HG02943 (cell line): Measurements from ENCODE around the gene NMNAT1.
"Not testable (repeated sequence)": the region's sequence is repeated elsewhere in the genome, so short reads cannot be mapped to it uniquely, and the experiment has no call there.

Experiments
- ATAC-seq: cut with Tn5 transposase; IDR thresholded peaks from one replicate; pipeline ENCODE4 v1.9.1; 2021; ENCODE audit warnings: mild to moderate bottlenecking, low read depth, moderate library complexity; ENCODE audit not compliant: unreplicated experiment

The NMNAT1 gene

DNA sequence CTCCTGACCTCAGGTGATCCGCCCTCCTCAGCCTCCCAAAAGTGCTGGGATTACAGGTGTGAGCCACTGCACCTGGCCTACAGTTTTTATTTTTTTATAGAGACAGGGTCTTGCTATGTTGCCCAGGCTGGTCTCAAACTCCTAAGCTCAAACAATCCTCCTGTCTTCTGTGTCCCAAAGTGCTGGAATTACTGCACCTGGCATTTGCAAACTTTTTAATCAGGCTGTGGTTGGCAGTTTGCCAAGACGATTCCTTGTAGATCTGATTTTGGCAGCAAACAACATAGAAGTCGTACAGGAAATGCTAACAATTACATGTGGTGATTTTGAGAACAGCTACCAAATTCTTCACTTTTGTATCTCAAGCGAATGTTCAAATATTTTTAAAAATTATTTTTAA lies 63.9 kb downstream of the NMNAT1 start:
- no peak for ATAC-seq

DNA sequence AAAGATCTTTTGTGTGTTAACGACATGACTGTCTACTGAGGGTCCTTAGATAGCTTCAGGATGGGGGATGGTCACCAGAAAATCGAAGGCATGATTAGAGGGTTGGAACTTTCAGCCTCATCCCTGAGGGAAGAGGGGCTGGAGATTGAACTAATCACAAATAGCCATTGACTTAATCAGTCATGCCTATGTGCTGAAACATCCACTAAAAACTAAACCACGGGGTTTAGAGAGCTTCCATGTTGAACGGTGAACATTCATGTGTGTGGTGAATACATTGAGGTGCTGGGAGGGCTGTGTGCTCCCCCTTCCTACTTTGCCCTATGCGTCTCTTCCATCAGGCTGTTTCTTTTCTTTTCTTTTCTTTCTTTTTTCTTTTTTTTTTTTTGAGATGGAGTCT lies 70.7 kb downstream of the NMNAT1 start:
- ATAC-seq = no peak

DNA sequence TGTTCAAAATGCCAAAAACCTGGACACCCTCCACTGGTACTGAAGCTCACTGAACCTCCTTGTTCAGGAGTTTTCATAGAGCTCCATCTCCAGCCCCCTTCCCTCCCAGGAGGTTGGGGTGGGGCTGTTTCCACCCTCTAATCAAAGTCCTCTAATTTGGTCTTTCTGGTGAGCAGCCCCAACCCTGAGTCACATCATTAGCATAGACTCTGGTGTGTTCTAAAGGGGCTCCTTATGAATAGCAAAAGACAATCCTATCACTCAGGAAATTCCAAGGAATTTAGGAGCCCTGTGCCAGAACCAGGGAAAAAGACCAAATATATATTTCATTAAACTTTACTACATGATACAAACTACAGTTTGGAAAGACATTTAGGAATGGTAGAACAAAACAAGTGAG lies 76.3 kb downstream of the NMNAT1 start:
- ATAC-seq = no peak

DNA sequence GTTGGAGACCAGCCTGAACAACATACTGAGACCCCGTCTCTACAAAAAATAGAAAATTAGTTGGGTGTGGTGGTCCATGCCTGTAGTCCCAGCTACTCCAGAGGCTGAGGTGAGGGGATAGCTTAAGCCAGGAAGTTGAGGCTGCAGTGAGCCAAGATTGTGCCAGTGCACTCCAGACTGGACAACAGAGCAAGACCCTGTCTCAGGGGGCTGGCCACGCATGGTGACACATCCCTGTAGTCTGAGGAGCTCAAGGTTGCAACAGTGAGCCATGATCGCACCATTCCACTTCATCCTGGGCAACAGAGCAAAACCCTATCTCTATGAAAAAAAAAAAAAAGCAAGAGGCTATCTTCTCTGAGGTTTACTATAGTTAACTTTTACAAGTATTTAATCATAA lies 76.8 kb downstream of the NMNAT1 start:
- ATAC-seq = no peak

DNA sequence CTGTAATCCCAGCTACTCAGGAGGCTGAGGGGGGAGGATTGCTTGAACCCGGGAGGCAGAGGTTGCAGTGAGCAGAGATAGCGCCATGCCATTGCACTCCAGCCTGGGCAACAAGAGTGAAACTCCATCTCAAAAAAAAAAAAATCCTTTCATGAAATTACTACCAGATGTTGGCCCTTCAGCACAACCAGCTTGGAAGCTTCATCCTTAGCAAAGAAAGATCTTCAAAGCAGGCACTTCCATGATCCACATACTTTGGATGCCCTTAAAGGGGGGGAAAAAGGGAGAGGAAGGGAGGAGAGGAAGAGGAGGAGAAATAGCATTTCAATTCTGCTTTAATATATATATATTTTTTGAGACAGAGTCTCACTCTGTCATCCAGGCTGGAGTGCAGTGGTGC lies 77.4 kb downstream of the NMNAT1 start:
- not testable (repeated sequence) for ATAC-seq

DNA sequence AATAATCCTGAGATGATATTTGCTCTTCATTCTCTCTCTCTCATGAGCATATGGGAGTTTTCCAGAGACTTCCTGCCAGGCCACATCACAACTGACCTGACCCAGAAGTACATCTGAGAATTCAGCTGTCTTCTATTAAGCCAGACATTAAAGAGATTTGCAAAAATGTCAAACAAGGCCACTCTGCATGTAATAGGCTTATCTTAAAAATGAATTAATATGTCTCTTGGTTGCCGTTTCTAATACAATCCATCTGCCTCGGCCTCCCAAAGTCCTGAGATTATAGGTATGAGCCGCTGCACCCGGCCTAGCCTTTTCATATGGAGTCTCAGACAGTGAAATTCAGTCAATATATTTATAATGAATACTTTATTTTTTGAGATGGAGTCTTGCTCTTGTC lies 78.7 kb downstream of the NMNAT1 start:
- ATAC-seq = not testable (repeated sequence)

DNA sequence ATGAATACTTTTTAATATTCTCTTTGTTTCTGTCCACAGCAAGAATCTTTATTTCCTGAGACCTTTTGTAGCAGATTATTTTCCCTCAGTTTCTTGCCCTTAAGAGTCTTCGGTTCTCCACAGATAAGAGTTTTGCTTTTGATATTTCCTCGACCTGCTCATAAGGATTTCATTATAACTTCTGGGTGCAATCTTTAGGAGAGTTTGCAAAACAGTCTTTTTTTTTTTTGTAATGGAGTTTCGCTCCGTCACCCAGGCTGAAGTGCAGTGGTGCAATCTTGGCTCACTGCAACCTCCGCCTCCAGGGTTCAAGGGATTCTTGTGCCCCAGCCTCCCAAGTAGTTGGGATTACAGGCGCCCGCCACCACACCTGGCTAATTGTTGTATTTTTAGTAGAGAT lies 79.4 kb downstream of the NMNAT1 start:
- ATAC-seq = no peak

DNA sequence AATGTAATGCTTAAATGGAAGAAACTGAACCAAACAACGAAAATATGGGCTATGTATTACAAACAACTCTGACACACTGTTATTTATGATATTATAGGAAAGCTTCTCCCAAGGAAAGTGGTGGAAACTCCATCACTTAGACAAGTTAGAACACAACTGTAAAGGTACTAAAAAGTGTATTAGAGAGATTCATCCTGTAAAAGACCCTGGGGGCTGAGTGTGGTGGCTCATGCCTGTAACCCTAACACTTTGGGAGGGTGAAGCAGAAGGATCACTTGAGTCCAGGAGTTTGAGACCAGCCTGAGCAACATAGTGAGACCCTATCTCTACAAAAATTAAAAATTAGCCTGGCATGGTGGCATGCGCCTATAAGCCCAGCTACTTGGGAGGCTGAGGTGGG lies 82.1 kb downstream of the NMNAT1 start:
- no peak for ATAC-seq

DNA sequence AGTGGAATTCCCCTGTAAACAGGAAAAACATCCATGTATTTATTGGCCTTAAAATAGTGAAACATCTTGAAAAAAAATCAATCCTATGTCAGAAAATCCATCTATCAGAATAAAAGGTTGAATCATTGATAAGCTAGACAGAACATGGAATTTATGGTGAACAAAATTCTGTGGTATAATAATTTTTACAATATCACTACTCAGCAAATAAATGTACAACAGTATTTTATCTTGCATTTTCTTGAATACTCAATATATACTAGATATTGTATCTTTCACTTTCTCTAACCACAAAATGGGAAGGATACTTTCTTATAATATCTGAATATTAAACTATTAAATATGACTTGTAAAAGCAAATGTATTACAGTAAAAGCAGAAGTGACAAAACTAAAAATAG lies 83.8 kb downstream of the NMNAT1 start:
- no peak for ATAC-seq

DNA sequence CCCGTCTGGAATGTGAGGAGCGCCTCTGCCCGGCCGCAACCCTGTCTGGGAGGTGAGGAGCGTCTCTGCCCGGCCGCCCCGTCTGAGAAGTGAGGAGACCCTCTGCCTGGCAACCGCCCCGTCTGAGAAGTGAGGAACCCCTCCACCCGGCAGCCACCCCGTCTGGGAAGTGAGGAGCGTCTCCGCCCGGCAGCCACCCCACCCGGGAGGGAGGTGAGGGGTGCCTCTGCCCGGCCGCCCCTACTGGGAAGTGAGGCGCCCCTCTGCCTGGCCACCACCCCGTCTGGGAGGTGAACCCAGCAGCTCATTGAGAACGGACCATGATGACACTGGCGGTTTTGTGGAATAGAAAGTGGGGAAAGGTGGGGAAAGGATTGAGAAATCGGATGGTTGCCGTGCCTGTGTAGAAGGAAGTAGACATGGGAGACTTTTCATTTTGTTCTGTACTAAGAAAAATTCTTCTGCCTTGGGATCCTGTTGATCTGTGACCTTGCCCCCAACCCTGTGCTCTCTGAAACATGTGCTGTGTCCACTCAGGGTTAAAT lies 85.8 kb downstream of the NMNAT1 start:
- ATAC-seq = not testable (repeated sequence)

DNA sequence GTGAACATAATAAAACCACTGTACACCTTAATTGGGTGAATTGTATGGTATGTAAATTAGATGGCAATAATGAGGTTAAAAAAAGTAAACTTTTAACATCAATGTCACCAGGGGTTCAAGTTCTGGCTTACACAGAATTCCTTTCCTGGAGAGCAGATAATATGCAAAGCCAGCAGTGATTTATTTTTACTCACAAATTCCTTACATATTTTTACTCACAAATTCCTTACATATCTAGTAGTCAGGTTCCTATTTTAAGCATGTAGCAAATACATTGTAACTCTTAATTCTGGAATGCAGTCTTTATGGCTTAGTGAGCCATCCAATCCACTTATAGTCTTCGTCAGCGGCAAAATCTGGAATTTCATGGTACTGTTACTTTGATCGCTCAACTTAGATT lies 88.2 kb downstream of the NMNAT1 start:
- no peak for ATAC-seq

DNA sequence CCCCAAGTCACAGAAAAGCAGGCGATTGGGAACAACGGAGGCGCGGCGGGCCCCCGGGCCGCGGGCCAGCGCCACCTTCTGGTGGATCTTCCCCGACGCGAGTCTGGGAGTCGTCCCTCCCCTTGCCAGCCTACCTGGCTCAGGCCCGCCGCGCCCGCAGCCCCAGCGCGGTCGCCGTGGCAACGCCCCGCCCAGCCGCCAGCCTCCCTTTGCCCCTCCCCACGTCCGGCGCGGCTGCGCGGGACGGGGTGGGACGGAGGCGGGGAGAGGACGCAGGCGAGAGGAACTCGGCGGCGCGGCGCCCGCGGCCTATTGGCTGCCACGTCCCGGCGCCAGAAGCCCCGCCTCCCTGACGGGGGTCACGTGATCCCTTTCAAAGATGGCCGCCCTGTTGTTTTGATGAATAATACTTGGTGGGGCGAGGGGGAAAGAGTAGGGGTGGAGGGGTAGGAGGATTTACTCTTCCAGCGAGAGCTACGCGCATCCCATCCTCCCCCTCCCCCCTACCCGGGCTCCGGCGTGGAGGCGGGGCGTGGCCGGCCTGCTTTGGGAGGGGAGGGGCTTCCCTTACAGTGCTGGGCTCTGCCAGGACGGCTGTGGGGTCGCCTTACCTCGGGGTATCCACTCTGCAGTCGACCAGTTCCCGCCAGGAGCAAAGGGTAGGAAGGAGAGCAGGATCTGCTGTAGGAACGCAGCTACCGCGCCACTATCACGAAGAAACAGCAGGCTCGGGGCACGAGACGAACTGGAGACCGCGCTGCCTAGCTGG lies 89.5 kb downstream of the NMNAT1 start, which contains the start of gene UBE4B:
Gene UBE4B, plus strand, starts transcription at position 369 of the 769 bp plus-strand sequence. CDS start 713 bp downstream, outside the sequence.
- peak; percentile 92 for ATAC-seq

DNA sequence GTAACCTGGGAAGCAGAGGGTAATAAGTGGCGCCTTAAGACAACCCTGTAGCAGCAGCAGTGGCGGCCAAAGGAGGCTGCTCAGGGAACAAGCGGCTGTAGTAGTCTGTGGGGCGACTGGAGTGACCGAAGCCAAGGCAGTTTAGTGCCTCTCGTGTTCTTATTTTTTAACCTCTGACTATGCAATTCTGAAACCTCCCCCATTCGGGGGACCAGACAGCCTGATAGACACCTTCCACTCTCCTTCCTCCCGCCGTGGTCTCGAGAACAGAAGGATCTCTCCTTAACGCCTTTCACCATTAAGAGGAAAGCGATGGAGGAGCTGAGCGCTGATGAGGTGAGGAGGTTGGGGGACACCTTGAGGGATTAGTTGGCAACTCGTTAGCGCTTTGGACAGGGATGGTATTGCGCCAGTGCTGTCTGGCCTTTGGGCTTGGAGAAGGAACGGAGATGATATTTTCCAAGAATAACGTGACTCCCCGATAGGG lies 90.1 kb downstream of the NMNAT1 start:
- peak; percentile 27 for ATAC-seq
